22Rv1 (cell line): ENCODE measurements around the gene SRSF12.

ENCODE experiments used
- CTCF ChIP-seq: fragments of 450-650 bp; IDR thresholded peaks from 2 replicates; pipeline ENCODE4 v1.5.1; 2017; ENCODE audit warnings: mild to moderate bottlenecking
- ZFX ChIP-seq: fragments of 450-650 bp; IDR thresholded peaks from 2 replicates; pipeline ENCODE4 v1.6.1; 2017; ENCODE audit warnings: antibody characterized with exemption, borderline replicate concordance

GRCh38 chr6:89048985-89049384 lies 68.9 kb downstream of the SRSF12 start:
- TF ChIP-seq CTCF (no peak), ZFX (no peak)
